GM18508 (cell line): ENCODE results near the gene SF3A2.
A peak's percentile ranks its signal among the peaks of the same experiment; 100 is the strongest.

Experiments
- ATAC-seq: cut with Tn5 transposase; IDR thresholded peaks from one replicate; pipeline ENCODE4 v1.9.1; 2021; ENCODE audit warnings: moderate number of reproducible peaks; ENCODE audit not compliant: insufficient read depth, unreplicated experiment

Gene SF3A2

DNA sequence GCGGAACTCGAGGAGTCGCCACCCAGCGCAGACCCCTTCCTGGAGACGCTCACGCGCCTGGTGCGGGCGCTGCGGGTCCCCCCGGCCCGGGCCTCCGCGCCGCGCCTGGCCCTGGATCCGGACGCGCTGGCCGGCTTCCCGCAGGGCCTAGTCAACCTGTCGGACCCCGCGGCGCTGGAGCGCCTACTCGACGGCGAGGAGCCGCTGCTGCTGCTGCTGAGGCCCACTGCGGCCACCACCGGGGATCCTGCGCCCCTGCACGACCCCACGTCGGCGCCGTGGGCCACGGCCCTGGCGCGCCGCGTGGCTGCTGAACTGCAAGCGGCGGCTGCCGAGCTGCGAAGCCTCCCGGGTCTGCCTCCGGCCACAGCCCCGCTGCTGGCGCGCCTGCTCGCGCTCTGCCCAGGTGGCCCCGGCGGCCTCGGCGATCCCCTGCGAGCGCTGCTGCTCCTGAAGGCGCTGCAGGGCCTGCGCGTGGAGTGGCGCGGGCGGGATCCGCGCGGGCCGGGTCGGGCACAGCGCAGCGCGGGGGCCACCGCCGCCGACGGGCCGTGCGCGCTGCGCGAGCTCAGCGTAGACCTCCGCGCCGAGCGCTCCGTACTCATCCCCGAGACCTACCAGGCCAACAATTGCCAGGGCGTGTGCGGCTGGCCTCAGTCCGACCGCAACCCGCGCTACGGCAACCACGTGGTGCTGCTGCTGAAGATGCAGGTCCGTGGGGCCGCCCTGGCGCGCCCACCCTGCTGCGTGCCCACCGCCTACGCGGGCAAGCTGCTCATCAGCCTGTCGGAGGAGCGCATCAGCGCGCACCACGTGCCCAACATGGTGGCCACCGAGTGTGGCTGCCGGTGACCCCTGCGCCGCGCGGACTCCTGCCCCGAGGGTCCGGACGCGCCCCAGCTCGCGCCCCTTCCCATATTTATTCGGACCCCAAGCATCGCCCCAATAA, 14.8 kb downstream of the SF3A2 start:
- no peak for ATAC-seq

DNA sequence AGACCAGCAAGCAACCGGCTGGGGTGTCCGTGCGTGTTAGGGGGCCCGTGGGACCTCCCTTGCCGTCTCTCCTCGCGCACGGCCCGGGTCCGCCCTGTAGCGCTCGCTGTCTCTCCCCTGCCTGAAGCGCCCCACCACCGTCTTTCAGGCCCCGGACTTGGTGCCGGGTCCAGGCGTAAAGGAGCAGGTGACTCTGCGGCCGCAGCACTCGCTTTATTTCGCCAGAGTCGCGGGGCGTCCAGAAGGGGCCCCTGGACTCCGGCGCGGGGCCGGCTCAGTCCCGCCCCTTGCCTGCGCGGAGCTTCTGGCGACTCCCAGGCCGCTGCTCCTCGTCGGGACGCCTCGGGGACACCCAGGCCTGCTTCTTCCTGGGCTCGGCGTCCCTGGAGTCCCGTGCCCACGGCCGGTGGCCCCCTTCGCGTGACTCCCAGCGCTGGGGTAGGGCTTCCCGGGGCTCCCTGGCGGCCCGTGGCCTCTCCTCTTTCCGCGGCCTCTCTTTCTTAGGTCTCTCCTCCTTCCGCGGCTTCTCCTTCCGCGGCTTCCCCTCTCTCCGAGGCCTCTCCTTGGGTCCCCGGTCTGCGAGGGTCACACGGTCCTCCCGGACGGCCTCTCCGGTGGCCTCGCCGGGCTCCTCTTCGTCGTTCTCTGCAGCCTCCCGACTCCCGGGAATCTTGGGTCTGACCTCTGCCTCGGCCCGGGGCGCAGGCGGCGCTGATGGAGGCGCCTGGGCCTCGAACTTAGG, 15.6 kb downstream of the SF3A2 start:
- no peak for ATAC-seq

DNA sequence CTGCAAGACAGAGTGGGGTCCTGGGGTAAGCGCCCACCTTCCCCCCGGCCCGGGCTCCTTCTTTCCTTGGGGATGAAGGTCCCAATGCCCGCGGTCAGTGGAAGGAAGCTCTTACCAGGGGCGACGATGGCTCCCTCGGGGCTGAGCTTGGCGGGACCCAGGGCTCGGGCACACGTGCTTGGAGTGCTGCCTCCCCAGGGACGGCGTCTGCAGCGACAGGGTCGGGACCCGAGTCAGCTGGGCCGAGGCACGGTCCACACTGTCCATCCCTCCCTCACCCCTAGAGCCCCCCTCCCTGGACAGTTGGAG, 16.1 kb downstream of the SF3A2 start:
- no peak for ATAC-seq

DNA sequence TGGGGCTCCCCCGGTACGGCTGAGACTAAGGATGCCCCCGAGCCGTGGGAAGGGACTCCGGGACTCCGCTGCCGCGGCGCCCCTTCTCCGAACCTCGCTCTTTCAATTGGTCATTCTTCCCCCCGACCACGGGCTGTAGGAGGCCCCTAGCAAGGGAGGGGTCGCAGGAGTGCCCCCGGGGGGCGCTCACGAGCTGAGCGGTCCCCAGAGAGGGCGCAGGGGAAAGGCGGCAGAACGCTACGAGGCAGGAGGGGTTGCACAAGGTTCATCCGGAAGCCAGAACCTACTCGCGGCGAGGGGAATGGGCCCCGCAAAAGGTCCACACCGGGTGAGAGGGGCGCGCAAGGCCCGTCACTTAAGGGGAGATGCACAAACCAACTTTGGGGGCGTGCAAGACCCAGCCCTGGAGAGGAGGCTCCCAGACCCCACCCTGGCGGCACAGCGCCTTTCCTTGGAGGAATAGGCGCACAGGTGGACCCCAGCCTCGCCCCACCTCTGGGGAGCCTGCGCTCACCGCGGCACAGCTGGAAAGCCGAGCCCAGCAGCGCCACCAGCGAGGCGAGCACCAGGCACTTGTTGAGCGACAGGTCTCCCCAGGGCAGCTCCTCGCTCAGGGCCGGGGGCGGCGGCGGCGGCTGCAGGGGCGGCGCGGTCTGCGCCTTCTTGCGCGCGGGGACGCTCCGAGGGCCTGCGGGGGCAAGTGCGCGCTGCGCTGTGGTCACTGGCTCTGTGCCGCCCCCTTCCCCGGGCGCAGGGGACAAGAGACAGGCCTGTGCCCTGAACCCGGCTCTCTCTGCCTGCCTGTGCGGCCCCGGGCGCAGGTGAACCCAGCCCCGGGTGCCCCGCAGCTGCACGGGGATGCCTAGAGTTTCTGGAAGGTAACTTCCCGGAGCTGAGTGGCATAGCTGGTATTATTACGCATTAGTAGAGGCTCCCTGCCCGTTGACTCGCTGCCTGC, 16.8 kb downstream of the SF3A2 start:
- ATAC-seq = no peak

DNA sequence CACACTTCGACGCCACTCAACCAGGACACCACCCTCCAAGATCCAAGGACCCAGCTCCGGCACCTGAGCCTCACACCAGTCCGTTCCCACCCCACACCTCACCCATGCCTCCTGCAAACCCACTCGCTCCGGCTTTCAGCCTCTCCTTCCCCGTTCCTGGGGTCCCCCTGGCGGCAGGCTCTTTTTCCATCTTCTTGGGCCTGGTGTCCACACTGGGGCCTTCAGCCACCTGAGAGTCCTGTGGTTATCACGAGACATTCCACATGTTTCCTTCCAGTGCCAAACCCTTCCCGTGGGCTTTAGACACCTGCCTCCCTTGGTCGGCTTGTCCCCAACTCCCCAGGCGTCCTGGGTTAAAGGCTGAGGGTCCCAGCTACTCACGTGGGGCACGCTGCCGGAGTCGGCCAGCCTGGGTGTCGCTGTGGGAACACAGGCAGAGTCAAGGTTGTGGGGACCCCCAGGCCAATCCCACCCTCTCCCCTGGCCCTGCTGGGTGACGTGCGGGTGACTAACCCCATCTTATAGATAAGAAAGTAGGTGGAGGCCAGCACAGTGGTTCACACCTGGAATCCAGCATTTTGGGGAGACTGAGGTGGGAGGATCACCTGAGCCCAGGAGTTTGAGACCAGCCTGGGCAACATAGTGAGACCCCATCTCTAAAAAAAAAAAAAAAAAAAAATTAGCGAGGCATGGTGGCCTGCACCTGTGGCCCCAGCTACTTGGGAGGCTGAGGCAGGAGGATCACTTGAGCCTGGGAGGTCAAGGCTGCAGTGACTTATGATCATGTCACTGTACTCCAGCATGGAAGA, 17.6 kb downstream of the SF3A2 start:
- ATAC-seq = no peak

DNA sequence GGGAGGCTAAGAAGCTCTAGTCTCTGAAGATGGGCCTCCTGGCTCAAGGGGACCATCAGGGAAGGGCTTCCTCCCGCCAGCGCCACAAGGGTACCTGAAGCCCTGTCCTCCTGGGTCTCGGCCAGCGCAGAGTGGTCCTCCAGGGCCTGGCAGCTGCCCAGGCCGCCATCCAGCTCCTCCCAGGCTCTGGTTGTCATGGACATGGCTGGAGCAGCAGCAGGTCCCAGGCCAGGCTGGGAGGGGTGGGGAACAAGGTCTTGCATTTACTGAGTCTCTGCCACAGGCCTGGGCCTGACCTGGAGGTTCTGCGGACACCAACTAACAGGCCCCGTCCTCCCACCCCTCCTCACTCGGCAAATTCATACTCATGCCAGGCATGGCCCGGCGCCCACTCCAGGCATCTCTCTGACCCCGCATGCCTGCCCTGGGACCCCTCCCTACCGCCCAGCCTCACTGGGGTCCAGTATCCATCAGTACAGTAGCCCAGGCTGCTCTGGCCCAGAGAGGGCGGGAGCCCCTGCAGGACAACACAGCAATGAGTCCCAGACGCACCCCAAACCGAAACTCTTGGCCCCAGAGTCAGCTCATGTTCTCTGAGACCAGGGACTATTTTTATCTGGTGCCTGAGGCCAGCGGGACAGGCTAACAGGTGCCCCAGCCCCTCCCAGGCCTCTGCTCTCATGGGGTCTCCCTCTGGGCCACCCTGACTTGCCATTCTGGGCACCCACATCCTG, 18.7 kb downstream of the SF3A2 start:
- ATAC-seq = no peak

DNA sequence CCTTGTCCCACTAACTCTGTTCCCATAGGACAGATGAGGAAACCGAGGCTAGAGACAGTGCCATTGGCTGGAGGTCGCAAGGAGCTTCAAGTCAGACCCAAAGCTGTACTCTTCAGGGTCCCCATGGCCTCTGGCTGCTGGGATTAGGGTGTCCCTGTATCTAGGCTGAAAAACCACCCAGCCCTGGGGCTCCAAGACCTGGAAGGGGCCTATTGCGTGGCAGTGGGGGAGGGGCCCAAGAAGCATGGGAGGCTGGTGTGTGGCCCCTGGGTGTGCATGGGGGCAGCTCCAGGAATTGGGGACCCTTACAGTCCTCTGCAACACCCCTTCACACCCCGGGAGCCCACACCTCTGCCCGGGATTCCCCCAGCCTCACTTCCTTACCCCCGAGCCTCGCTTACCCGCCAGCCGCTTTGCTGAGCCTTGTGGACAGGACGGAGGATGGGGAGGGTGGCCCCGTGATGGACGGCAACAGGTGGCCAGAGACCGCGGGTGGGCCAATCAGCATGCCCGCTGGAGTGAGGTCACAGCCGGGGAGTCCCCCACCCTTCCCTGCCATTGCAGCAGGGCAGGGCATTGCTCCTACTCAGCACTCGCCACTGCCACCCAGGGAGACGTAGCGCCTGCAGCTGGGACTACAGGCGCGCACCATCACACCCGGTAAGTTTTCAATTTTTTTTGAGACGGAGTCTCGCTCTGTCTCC, 19.5 kb downstream of the SF3A2 start, which contains the start of gene JSRP1:
Gene JSRP1 (minus strand): TSS at position 436 of the 704 bp plus-strand sequence. CDS start 1,103 bp downstream, outside the sequence.
- ATAC-seq = no peak

DNA sequence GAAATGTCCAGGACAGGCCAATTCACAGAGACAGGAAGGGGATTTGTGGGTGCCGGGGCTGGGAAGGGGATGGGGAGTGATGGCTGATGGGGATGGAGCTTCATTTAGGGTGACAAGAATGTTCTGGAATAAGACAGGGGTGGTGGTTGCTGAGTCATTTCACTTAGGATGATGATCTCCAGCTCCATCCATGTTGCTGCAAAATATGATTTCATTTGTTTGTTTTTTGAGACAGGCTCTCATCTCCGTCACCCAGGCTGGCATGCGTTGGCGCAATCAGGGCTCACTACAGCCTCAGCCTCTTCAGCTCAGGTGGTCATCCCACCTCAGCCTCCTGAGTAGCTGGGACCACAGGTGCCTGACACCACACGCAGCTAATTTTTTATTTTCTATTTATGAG, 22.7 kb downstream of the SF3A2 start:
- ATAC-seq = no peak

DNA sequence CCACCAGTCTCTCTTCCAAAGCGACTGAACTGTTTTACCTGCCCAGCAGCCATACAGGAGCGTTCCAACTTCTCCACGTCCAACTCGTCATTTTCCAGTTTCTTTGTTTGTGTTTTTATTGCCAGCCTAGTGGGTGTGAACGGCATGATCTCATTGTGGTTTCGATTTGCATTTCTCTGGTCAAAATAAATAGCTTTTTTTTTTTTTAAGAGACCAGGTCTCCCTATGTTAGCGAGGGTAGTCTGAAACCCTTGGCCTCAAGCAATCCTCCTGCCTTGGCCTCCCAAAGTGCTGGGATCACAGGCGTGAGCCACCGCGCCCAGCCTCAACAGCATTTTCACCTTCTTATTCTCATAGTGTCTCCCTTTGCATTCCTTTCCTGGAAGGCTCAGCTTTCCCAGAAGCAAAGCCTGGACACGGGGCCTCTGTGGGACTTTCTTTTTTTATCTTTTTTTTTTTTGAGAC, 23.7 kb downstream of the SF3A2 start:
- ATAC-seq = no peak

DNA sequence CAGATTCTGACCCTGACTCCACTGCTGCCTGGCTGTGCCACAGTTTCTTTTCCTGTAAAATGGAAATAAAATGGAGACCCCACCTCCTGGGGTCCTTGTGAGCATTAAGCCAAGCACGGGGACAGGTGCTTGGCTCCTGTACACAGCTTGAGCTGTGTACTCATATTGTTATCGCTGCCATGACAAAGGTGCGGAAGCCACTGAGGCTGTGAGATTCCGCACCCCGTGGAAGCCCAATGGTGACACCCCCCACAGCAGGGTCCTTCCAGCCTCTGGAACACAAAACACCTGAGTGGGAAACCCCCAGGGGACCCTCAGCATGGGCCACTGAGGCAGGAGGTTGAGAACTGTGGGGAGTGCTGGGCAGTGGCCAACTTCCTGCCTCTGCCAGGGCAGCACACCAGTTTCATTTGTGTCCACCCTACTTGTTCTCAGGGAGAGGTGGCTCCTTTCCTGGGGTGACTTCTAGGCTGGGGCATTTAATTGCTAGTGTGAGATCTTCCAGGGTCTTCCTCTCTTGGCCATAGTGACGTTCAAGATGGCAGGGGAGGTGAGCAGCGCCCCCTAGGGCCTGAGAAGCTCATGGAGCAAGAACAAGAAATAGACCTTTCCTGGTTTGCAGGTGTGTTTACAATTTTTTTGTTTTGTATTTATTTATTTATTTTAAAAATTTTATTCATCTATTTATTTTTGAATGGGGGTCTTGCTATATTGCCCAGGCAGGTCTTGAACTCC, 25.0 kb downstream of the SF3A2 start:
- ATAC-seq = no peak

DNA sequence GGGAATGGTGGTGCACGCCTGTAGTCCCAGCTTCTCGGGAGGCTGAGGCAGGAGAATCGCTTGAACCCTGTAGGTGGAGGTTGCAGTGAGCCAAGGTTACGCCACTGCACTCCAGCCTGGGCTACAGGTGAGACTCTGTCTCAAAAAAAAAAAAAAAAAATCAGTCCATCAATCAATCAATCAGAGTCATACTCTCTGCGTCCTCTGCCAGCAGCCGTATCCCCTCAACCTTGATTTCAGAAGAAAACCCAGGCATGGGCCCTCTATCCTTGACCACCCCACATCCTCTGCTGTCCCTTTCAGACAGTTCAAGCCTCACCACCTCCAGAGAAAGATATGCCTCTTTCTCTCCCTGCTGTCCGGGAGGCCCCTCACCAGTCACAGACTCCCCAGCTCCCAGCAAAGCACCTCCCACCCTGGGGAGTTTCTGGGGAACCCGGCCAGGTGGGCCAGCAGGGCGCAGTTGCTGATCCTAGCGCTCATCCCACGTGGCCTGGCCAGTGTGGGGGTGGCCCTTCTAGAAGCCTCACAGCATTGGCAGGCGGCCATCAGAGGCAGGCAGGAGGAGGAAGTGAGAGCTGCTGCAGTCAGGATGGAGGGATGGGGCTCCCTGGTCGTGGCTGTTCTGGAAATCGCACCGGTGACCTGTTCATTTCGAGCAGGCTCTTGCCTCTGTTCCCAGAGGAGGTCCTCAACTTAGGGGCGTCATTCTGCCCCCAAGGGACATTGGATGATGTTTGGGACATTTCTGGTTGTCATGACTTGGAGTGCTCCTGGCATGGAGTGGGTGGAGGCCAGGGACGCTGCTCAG, 29.8 kb downstream of the SF3A2 start:
- ATAC-seq = no peak

DNA sequence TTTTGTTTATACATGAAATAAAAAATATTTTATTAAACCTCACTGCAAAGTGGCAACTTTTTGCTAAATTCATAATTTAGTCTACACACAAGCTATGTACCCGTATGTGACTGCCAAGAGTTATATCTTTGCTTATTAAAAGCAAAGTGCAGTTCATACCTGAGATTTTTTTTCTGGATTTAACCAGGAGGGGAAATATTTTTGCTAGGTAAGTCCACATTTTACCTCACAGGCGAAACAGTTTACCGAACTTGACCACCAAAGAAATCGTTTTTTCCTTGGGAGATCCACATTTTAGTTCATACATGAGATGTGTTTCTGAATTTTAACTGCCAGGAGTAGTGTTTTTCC, 31.8 kb downstream of the SF3A2 start:
- ATAC-seq = no peak

DNA sequence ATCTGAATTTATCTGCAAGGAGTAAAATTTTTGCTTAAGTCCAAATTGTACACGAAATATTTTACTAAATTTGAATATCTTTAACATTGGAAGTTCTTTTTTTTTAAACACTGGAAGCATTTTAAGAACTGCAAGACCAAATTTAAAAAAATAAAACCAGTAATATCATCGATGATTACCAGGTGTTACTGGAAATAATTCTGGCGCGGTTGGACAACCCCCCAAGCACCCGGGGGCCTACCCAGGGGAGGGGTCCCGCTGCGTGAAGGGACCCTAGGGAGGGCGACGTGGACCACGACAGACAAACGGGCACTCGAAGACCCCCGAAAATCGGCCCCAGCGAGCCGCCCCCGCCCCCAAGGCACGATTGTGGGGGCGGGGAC, 32.2 kb downstream of the SF3A2 start:
- ATAC-seq = no peak

DNA sequence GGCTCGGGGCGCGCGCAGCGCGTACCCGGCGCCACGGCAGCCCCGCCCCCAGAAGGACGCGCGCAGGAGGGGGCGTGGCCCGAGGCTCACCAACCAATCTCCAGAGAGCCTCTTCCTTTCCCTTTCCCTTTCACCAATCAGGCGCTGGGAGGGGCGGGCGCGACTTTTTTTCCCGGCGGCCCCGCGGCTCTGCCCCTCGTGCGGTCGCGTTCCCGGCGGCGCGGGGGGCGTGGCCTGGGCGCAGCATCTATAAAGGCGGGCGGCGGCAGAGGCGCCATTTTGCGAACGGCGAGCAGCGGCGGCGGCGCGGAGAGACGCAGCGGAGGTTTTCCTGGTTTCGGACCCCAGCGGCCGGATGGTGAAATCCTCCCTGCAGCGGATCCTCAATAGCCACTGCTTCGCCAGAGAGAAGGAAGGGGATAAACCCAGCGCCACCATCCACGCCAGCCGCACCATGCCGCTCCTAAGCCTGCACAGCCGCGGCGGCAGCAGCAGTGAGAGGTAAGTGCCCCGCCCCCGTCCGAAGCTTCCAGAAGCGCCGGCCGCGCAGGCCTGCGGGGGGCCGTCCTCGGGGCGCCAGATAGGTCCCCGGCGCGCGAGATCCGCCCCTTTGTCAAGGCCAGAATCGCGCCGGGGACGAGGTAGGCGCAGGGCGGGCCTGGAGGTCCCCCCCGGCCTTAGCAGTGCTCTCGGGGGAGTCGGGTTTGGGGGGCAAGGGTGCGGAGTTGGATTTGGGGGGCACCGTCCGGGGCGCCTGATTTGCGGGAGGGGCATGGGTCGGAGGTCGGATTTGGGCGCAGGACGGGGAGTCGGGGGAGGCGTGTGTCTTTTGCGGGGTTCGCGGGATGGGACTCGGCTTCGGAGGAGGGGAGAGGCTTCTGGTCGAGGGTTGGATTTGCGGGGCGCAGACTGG, 32.9 kb downstream of the SF3A2 start:
- ATAC-seq = peak; percentile 36

DNA sequence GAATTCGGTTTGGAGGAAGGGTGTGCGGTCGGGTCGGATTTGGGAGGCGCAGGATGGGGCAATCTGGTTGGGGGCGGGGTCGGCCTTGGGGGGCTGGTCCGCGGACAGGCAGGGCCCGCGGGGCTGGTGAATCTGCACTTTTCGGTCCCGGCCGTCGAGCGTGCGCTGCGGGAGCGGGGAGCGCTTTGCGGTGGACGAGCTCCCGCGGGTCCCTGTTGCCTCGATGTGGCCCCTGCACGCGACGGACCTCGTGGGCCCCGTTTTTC, 33.5 kb downstream of the SF3A2 start:
- ATAC-seq = no peak
